ENCODE results near the gene RHBDF1.
"Not testable (repeated sequence)": the region's sequence is repeated elsewhere in the genome, so short reads cannot be mapped to it uniquely, and the experiment has no call there.

RHBDF1 gene

GRCh38 chr16:35678-36305, 36.6 kb downstream of the RHBDF1 start:
- Histone ChIP-seq H2AFZ (ENCODE audit: low read length, unreplicated experiment) (no peak overlapping the region), H3K79me2 (ENCODE audit: control insufficient read depth, insufficient read depth, low read length, unreplicated experiment) (no peaks in the 10 kb centered on the region), H3K36me3 (ENCODE audit: insufficient read depth, low read length) (no peaks in the 10 kb centered on the region), H3K4me1 (ENCODE audit: control insufficient read depth, insufficient read depth, low read length, unreplicated experiment) (no peaks in the 10 kb centered on the region), H3K4me3 (ENCODE audit: low read depth, low read length) (no peak overlapping the region), H3K27me3 (ENCODE audit: insufficient read depth, low read length) (no peaks in the 10 kb centered on the region), H3K27ac (ENCODE audit: low read depth, low read length) (no peak overlapping the region)

GRCh38 chr16:35011-35677, 37.3 kb downstream of the RHBDF1 start:
- Histone ChIP-seq H3K27ac (ENCODE audit: low read depth, low read length) (no peak overlapping the region), H3K79me2 (ENCODE audit: control insufficient read depth, insufficient read depth, low read length, unreplicated experiment) (no peaks in the 10 kb centered on the region), H3K36me3 (ENCODE audit: insufficient read depth, low read length) (no peaks in the 10 kb centered on the region), H3K27me3 (ENCODE audit: insufficient read depth, low read length) (no peaks in the 10 kb centered on the region), H3K4me3 (ENCODE audit: low read depth, low read length) (no peak overlapping the region), H3K4me1 (ENCODE audit: control insufficient read depth, insufficient read depth, low read length, unreplicated experiment) (no peaks in the 10 kb centered on the region), H2AFZ (ENCODE audit: low read length, unreplicated experiment) (no peak overlapping the region)

- H3K79me2 ChIP-seq (ENCODE audit: control insufficient read depth, insufficient read depth, low read length, unreplicated experiment), result no peaks in the 10 kb centered on the region
- H2AFZ ChIP-seq (ENCODE audit: low read length, unreplicated experiment), result no peak overlapping the region
- no peaks in the 10 kb centered on the region for H3K36me3 ChIP-seq (ENCODE audit: insufficient read depth, low read length)
- H3K27me3 ChIP-seq (ENCODE audit: insufficient read depth, low read length), result no peaks in the 10 kb centered on the region
- no peaks in the 10 kb centered on the region for H3K4me1 ChIP-seq (ENCODE audit: control insufficient read depth, insufficient read depth, low read length, unreplicated experiment)
- no peak overlapping the region for H3K4me3 ChIP-seq (ENCODE audit: low read depth, low read length)
- no peak overlapping the region for H3K27ac ChIP-seq (ENCODE audit: low read depth, low read length)
Measured at GRCh38 chr16:34648-34987, 37.8 kb downstream of the RHBDF1 start.

GRCh38 chr16:33877-34647, 38.4 kb downstream of the RHBDF1 start:
- Histone ChIP-seq H3K4me3 (ENCODE audit: low read depth, low read length) (no peak overlapping the region), H3K79me2 (ENCODE audit: control insufficient read depth, insufficient read depth, low read length, unreplicated experiment) (no peaks in the 10 kb centered on the region), H3K27ac (ENCODE audit: low read depth, low read length) (no peak overlapping the region), H3K36me3 (ENCODE audit: insufficient read depth, low read length) (no peaks in the 10 kb centered on the region), H3K27me3 (ENCODE audit: insufficient read depth, low read length) (no peaks in the 10 kb centered on the region), H2AFZ (ENCODE audit: low read length, unreplicated experiment) (no peak overlapping the region), H3K4me1 (ENCODE audit: control insufficient read depth, insufficient read depth, low read length, unreplicated experiment) (no peaks in the 10 kb centered on the region)

- not testable (repeated sequence) for H3K36me3 ChIP-seq (ENCODE audit: insufficient read depth, low read length); H3K4me1 ChIP-seq (ENCODE audit: control insufficient read depth, insufficient read depth, low read length, unreplicated experiment); H3K4me3 ChIP-seq (ENCODE audit: low read depth, low read length); H3K27ac ChIP-seq (ENCODE audit: low read depth, low read length); H3K79me2 ChIP-seq (ENCODE audit: control insufficient read depth, insufficient read depth, low read length, unreplicated experiment); H3K27me3 ChIP-seq (ENCODE audit: insufficient read depth, low read length); H2AFZ ChIP-seq (ENCODE audit: low read length, unreplicated experiment)
Measured at GRCh38 chr16:33154-33876, 39.1 kb downstream of the RHBDF1 start.

DNA sequence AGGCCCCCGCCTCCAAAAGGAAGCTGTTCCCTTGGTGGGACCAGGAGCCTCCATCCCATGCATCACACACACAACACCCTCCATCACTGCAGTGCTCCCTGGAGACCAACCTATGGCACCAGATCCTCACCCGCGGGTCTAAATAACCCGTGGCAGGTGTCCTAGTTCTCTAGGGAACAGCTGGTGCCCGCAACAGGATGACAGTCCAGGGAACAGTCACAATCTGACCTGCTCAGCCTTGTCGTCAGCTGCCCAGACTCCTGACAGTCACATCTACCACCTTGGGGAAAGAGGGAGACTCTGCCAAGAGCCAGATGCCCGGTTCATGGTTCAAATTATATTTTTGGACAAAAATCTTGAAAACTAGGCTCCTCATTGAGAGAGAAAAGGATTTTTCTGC, 41.8 kb downstream of the RHBDF1 start:
- not testable (repeated sequence) for H3K27me3 ChIP-seq (ENCODE audit: insufficient read depth, low read length); H3K4me1 ChIP-seq (ENCODE audit: control insufficient read depth, insufficient read depth, low read length, unreplicated experiment); H3K27ac ChIP-seq (ENCODE audit: low read depth, low read length)

GRCh38 chr16:25926-26348, 46.5 kb downstream of the RHBDF1 start:
- not testable (repeated sequence) for H3K36me3 ChIP-seq (ENCODE audit: insufficient read depth, low read length); H3K79me2 ChIP-seq (ENCODE audit: control insufficient read depth, insufficient read depth, low read length, unreplicated experiment); H3K27me3 ChIP-seq (ENCODE audit: insufficient read depth, low read length); H2AFZ ChIP-seq (ENCODE audit: low read length, unreplicated experiment); H3K27ac ChIP-seq (ENCODE audit: low read depth, low read length); H3K4me1 ChIP-seq (ENCODE audit: control insufficient read depth, insufficient read depth, low read length, unreplicated experiment); H3K4me3 ChIP-seq (ENCODE audit: low read depth, low read length)

More for the DNA sequence above, 41.8 kb downstream of the RHBDF1 start:
- H3K79me2 ChIP-seq (ENCODE audit: control insufficient read depth, insufficient read depth, low read length, unreplicated experiment); H2AFZ ChIP-seq (ENCODE audit: low read length, unreplicated experiment); H3K4me3 ChIP-seq (ENCODE audit: low read depth, low read length); H3K36me3 ChIP-seq (ENCODE audit: insufficient read depth, low read length): not testable (repeated sequence)

DNA sequence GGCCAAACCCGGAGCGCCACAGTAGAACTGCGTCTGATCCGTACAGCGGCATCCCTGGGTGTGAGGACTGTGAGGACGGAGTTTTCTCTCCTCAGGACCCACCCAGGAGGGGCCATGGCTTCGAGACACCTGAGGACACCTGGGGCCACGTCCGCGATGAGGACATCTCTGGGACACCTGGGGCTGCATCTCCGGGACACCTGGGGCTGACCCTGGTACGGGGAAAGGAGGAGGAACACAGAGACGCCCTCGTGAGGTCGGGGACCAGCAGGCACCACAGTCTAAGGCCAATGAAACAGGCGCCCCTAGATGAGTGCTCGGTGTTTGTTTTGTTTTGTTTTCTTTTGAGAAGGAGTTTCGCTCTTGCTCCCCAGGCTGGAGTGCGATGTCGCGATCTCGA, 48.3 kb downstream of the RHBDF1 start:
- not testable (repeated sequence) for H3K27me3 ChIP-seq (ENCODE audit: insufficient read depth, low read length); H3K27ac ChIP-seq (ENCODE audit: low read depth, low read length); H3K79me2 ChIP-seq (ENCODE audit: control insufficient read depth, insufficient read depth, low read length, unreplicated experiment); H2AFZ ChIP-seq (ENCODE audit: low read length, unreplicated experiment); H3K36me3 ChIP-seq (ENCODE audit: insufficient read depth, low read length); H3K4me3 ChIP-seq (ENCODE audit: low read depth, low read length); H3K4me1 ChIP-seq (ENCODE audit: control insufficient read depth, insufficient read depth, low read length, unreplicated experiment)

- H3K4me3 ChIP-seq (ENCODE audit: low read depth, low read length); H2AFZ ChIP-seq (ENCODE audit: low read length, unreplicated experiment); H3K36me3 ChIP-seq (ENCODE audit: insufficient read depth, low read length); H3K27ac ChIP-seq (ENCODE audit: low read depth, low read length); H3K27me3 ChIP-seq (ENCODE audit: insufficient read depth, low read length); H3K4me1 ChIP-seq (ENCODE audit: control insufficient read depth, insufficient read depth, low read length, unreplicated experiment); H3K79me2 ChIP-seq (ENCODE audit: control insufficient read depth, insufficient read depth, low read length, unreplicated experiment): not testable (repeated sequence)
Measured at GRCh38 chr16:20886-21285, 51.5 kb downstream of the RHBDF1 start.

- H2AFZ ChIP-seq (ENCODE audit: low read length, unreplicated experiment); H3K36me3 ChIP-seq (ENCODE audit: insufficient read depth, low read length); H3K4me3 ChIP-seq (ENCODE audit: low read depth, low read length); H3K4me1 ChIP-seq (ENCODE audit: control insufficient read depth, insufficient read depth, low read length, unreplicated experiment); H3K27ac ChIP-seq (ENCODE audit: low read depth, low read length); H3K27me3 ChIP-seq (ENCODE audit: insufficient read depth, low read length); H3K79me2 ChIP-seq (ENCODE audit: control insufficient read depth, insufficient read depth, low read length, unreplicated experiment): not testable (repeated sequence)
Measured at GRCh38 chr16:17062-17765, 55.2 kb downstream of the RHBDF1 start.

Measured in ACC112 (cell line).